Stimulated activated CD4-positive, alpha-beta T cell treated with anti-CD3 and anti-CD28 coated beads, Interleukin-4, amount 100 ng/mL, for 24 hours (primary cell): Measurements from ENCODE around the gene DPYSL4.

Experiments
- DNase-seq: peaks from one replicate; pipeline ENCODE4 v3.0.0-alpha.2; 2020

Gene DPYSL4

DNA sequence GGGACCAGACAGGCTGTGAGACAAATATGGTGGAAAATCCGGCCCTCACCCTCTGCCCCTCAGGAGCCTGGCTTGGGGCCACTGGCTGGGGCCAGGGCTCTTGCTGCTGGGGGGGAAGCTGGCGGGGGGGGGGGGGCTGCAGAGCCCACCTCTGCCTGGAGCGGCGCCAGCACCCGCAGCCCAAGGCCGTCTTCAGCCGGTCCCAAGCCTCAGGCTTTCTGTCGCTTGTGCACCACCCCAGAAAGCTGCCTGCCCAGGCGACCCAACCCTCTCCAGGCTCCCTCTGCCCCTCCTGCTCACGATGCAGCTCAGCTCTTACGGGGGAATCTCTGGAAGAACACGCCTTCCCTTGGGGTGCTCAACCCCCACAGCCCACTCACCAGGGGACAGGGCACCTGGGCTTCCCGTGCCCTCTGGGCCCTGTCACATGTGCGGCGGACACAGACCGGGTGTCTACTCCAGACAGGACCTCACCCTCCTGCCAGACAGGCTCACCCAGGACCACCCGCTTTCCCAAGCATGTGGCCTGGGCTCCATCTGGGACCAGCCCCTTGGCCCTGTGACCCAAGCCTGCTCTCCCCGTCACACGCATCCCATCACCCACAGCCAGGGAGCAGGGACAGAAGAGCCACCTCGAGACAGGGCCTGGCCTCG, 43.9 kb downstream of the DPYSL4 start:
- DNase-seq = no peak

DNA sequence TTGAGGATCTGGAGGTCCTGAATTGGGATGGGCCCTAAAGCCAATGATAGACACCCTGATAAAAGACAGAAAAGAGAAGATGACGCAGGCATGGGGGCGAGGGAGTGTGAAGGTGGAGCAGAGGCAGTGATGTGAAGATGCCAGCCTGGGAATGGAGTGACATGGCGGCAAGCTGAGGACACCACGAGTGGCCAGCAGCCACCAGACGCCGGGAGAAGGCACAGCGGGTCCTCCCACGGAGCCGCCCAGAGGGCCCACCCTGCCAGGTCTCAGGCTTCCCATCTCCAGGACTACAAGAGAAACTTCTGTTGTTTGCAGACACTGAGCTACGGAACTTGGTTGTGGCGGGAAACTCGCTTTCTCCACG, 44.9 kb downstream of the DPYSL4 start:
- DNase-seq = no peak

GRCh38 chr10:132232023-132232951, 45.5 kb downstream of the DPYSL4 start:
- peak; percentile 12 for DNase-seq

DNA sequence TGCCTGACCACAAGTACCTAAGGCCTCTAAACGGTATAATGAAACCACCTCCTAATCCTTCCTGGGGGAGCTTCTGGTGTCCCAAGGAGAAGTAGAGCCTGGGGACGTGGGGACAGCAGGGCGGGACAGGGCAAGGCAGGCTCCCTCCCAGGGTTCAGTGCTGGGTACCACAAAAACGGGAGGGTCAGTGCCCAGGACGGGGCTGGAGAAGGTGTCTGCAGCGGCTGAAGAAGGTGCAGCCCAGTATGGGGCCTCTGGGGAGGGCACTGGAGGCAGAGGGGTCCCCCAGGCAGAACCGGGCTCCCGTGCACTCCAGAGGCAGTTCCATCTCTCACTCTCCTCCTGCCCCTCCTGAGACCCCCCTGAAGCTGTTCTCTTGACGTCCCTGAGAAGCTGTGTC, 46.2 kb downstream of the DPYSL4 start:
- DNase-seq = no peak

GRCh38 chr10:132233501-132234085, 46.8 kb downstream of the DPYSL4 start:
- DNase-seq = no peak

GRCh38 chr10:132234860-132235259, 48.1 kb downstream of the DPYSL4 start:
- no peak for DNase-seq

DNA sequence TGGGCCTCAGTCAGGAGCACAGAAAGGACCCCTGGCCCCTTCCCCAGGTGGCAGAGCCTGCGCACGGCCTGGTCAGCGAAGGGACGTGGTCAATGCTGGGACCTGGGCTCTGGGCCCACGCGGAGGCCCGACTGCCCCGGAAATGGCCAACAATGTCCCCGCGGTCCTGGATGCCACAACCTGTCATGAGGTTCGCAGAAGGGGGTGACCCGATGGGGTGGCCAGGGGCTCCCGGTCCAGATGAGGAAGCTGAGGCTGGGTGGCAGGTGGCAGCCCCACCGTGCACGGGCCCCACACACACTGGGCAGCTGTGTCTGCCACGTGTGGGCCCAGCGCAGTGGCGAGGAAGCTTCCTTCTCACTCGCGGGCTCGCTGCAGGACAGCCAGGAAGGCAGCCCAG, 49.4 kb downstream of the DPYSL4 start:
- no peak for DNase-seq

- DNase-seq = no peak
Measured at GRCh38 chr10:132236881-132237280, 50.1 kb downstream of the DPYSL4 start.

GRCh38 chr10:132237396-132237795, 50.6 kb downstream of the DPYSL4 start:
- DNase-seq = no peak

DNA sequence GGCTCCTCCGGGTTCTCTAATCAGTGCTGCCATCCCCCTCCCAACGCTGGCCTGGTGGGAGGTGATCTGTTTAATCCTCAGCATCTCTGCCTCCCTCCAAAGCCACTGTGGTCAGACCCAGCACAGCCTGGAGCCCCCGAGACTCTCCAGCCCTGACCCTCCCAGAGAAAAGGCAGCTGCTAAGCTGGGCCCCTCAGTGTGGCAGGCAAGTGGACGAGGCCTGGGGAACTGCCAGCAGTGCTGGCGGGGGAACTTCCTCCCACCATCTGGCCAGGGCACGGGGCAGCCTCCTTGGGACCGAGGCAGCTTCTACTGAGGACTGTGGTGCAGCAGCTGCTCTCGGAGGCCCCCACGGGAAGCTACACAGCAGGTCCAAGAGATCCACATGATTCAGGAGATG, 51.1 kb downstream of the DPYSL4 start:
- no peak for DNase-seq

DNA sequence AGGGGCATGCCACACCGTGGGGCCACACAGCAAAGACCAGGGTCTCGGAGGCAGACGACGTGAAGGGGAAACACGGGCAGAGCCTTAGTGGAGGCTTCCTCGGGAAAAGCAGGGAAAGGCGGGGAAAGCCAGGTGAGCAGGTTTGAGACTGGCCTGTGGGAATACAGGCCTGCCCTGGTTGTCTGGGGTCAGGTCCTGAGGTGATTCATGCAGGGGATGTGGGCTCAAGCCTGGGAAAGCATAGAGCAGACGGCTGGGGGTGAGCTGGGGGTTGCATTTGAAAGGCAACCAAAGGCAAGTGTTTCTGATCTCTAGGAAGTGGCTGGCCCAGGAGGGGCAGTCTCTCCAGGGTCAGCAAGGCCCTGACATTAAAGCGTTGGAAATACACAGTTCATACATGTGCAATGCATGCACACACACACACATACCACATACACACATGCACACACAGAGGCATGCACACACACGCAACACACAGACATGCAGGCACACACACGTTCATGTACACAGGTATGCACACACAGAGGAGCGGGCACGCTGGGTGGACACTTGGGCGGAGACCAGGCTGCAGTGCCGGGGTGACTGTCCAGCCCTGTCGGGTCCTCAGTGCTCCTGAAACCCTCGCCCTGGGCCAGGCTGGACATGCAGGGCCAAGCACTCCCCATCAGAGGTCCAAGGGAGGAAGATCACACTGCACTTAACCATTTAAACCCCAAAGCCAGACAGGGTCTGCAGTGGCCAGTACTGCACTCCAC, 51.8 kb downstream of the DPYSL4 start:
- no peak for DNase-seq

GRCh38 chr10:132239126-132240031, 52.6 kb downstream of the DPYSL4 start:
- DNase-seq = no peak

- DNase-seq = no peak
Measured at GRCh38 chr10:132240156-132240555, 53.4 kb downstream of the DPYSL4 start.

DNA sequence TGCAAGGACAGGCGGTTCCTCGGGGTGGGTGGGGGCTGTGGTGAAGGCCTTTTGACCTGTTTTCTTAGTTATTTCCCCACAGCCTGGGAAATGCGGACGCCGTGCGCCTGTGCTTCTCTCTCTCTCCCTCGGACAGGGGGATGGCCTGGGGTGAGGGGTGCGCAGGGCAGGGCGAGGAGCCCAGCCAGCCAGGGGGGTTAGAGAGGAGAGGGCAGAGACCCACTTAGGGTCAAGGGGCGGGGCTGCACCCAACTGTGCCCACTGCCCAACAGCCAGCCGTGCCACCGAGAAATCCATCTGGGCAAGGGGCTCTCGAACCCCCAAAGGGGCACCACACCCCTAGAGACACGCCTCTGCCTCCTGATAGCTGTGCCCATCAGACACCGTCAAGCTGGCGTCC, 53.8 kb downstream of the DPYSL4 start:
- DNase-seq = no peak

DNA sequence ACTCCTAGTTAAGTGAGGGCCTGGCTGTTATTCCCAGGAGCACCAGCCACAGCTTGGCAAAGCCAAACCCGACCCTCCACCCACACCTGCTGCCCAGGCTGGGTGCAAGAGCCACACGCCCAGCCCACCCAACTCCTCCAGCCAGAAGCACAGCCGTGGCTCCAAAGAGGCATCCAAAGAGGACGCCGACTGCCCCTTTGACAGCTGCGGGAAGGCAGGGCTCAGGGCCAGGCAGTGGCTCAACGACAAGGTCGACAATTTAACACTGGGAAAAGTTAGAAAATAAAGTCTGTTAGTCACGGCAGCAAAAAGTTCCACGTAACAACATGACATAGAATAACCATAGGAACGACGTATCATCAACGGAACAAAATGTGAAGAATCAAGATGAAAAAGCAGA, 54.3 kb downstream of the DPYSL4 start:
- no peak for DNase-seq

- DNase-seq = no peak
Measured at GRCh38 chr10:132241496-132241895, 54.7 kb downstream of the DPYSL4 start.

- DNase-seq = no peak
Measured at GRCh38 chr10:132242103-132242840, 55.5 kb downstream of the DPYSL4 start.

DNA sequence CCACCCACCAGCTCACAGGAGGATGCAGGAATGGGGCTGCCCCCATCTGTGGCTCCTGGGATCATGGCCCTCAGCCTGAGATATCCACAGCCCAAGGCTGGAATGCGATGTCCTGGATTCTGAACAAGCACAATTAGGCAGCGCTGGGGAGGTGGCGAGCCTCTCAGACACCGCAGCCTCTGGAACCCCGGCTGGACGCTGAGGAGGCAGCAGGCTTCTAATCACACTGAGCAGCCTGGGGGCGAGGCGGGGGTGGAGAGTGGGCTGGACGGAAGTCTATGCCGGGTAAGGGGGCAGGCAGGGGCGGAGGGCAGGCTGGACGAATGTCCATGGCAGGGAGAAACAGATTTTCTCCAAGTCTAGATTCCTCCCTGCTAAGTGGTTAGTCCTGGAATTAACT, 56.4 kb downstream of the DPYSL4 start:
- no peak for DNase-seq

GRCh38 chr10:132243626-132244025, 56.9 kb downstream of the DPYSL4 start:
- no peak for DNase-seq

GRCh38 chr10:132245056-132245455, 58.3 kb downstream of the DPYSL4 start:
- no peak for DNase-seq

- DNase-seq = no peak
Measured at GRCh38 chr10:132246296-132246695, 59.5 kb downstream of the DPYSL4 start.
